GM23338 (cell line): Measurements from ENCODE around the gene SOS1. TPM values are rescaled to one million over a fixed set of nuclear protein-coding genes. Genes with fewer than 3 reads are reported as not detected.
A peak's percentile ranks its signal among the peaks of the same experiment; 100 is the strongest.

Experiments used
- ATAC-seq: fragments of 200-7000 bp; cut with Tn5 transposase; 3 replicates; pipeline ENCODE4 v1.9.1; 2020
- DNase-seq: peaks from one replicate; pipeline ENCODE4 v3.0.0-alpha.2; 2015; ENCODE audit warnings: low spot score
- H2AFZ ChIP-seq: fragments of 200-600 bp; sonication (generic); 2 replicates; pipeline ENCODE4 v1.8.0; 2016; ENCODE audit warnings: antibody characterized with exemption, mild to moderate bottlenecking, moderate library complexity
- H3F3A ChIP-seq: fragments of 200-600 bp; sonication (generic); replicated peaks from 2 replicates; pipeline ENCODE4 v1.8.0; 2017; ENCODE audit warnings: antibody characterized with exemption, mixed run types, low read depth
- H3K27ac ChIP-seq: fragments of 200-600 bp; sonication (generic); 2 replicates; pipeline ENCODE4 v1.6.1; 2016; ENCODE audit warnings: low read depth
- H3K27me3 ChIP-seq: fragments of 200-600 bp; sonication (generic); 2 replicates; pipeline ENCODE4 v1.8.0; 2016; ENCODE audit warnings: mild to moderate bottlenecking, mixed run types, moderate library complexity; ENCODE audit not compliant: insufficient read depth
- H3K36me3 ChIP-seq: fragments of 200-600 bp; sonication (generic); 2 replicates; pipeline ENCODE4 v1.8.0; 2016; ENCODE audit warnings: mild to moderate bottlenecking; ENCODE audit not compliant: insufficient read depth
- H3K4me1 ChIP-seq: fragments of 200-600 bp; sonication (generic); 2 replicates; pipeline ENCODE4 v1.8.0; 2016; ENCODE audit warnings: mild to moderate bottlenecking, moderate library complexity; ENCODE audit not compliant: insufficient read depth
- H3K4me2 ChIP-seq: fragments of 200-600 bp; sonication (generic); 2 replicates; pipeline ENCODE4 v1.7.1; 2017; ENCODE audit warnings: mixed run types
- H3K4me3 ChIP-seq: fragments of 200-600 bp; sonication (generic); 2 replicates; pipeline ENCODE4 v1.6.1; 2016; ENCODE audit warnings: mixed run types
- H3K79me2 ChIP-seq: fragments of 200-600 bp; sonication (generic); replicated peaks from 2 replicates; pipeline ENCODE4 v1.8.0; 2017; ENCODE audit warnings: mild to moderate bottlenecking; ENCODE audit not compliant: insufficient read depth
- H3K9me2 ChIP-seq: fragments of 200-600 bp; sonication (generic); 2 replicates; pipeline ENCODE4 v1.8.0; 2017; ENCODE audit not compliant: insufficient read depth
- H4K20me1 ChIP-seq: fragments of 200-600 bp; sonication (generic); replicated peaks from 2 replicates; pipeline ENCODE4 v1.8.0; 2017; ENCODE audit warnings: mild to moderate bottlenecking; ENCODE audit not compliant: insufficient read depth
- H3K27ac Mint-ChIP-seq: 2 replicates; pipeline ENCODE4 v1.8.0; 2020; ENCODE audit warnings: inconsistent platforms, mild to moderate bottlenecking, moderate library complexity, mixed read lengths
- H3K27me3 Mint-ChIP-seq: 3 replicates; pipeline ENCODE4 v1.8.0; 2022; ENCODE audit warnings: low read depth, mild to moderate bottlenecking, moderate library complexity, mixed read lengths, inconsistent platforms; ENCODE audit not compliant: insufficient read depth, poor library complexity
- H3K36me3 Mint-ChIP-seq: 3 replicates; pipeline ENCODE4 v1.8.0; 2021; ENCODE audit warnings: low read depth, mild to moderate bottlenecking, inconsistent platforms, moderate library complexity, mixed read lengths
- H3K4me1 Mint-ChIP-seq: 3 replicates; pipeline ENCODE4 v1.8.0; 2020; ENCODE audit warnings: mild to moderate bottlenecking, inconsistent platforms, mixed read lengths
- H3K4me3 Mint-ChIP-seq: 3 replicates; pipeline ENCODE4 v1.8.0; 2021; ENCODE audit warnings: moderate library complexity, mild to moderate bottlenecking, inconsistent platforms, mixed read lengths
- H3K9me3 Mint-ChIP-seq: 3 replicates; pipeline ENCODE4 v1.8.0; 2020; ENCODE audit warnings: moderate library complexity, mild to moderate bottlenecking, inconsistent platforms, mixed read lengths
- JUNB ChIP-seq: IDR thresholded peaks from one replicate; pipeline ENCODE4 v1.6.1; 2016; ENCODE audit warnings: antibody characterized with exemption; ENCODE audit not compliant: unreplicated experiment
- NANOG ChIP-seq: IDR thresholded peaks from 2 replicates; pipeline ENCODE4 v1.6.1; 2016; ENCODE audit warnings: antibody characterized with exemption, borderline replicate concordance
- POLR2AphosphoS5 ChIP-seq: IDR thresholded peaks from 2 replicates; pipeline ENCODE4 v1.6.1; 2016; ENCODE audit warnings: antibody characterized with exemption, low read depth
- STAT1 ChIP-seq: IDR thresholded peaks from one replicate; pipeline ENCODE4 v1.6.1; 2016; ENCODE audit warnings: antibody characterized with exemption; ENCODE audit not compliant: unreplicated experiment
- ZNF114 ChIP-seq: fragments of 250-450 bp; sonication (Bioruptor Pico); IDR thresholded peaks from 2 replicates; pipeline ENCODE4 v1.5.0; 2020; ENCODE audit warnings: mild to moderate bottlenecking, moderate library complexity
- polyA plus RNA-seq: library from polyadenylated mRNA; unstranded; fragments of >200 nt; fragmentation: Nextera tagmentation; extraction: Ambion mirVana; gene quantifications from 2 replicates; pipeline ENCODE4 v1.2.1, GENCODE V29; 2016
- total RNA-seq: library from RNA; depleted of rRNA; stranded (reverse); fragments of >200 nt; shearing (Covaris generic); gene quantifications from 2 replicates; pipeline ENCODE4 v1.2.3, GENCODE V29; 2014
- TF ChIP-seq, protein P1 (sequence below): IDR thresholded peaks from one replicate; pipeline ENCODE4 v1.6.1; 2018; ENCODE audit warnings: antibody characterized with exemption; ENCODE audit not compliant: unreplicated experiment
- TF ChIP-seq, protein P2 (sequence below), 2 experiments: fragments of 200-600 bp in 1 of 2; sonication (generic) in 1 of 2; conservative IDR thresholded peaks; 2 replicates each; pipeline versions ENCODE4 v1.5.1 to v1.6.1; 2016 to 2017; ENCODE audit warnings: antibody characterized with exemption in 2 of 2, low read depth in 2 of 2, mild to moderate bottlenecking in 2 of 2, moderate library complexity in 1 of 2
- TF ChIP-seq, protein P3 (sequence below): fragments of 250-450 bp; sonication (Bioruptor Pico); IDR thresholded peaks from 2 replicates; pipeline ENCODE4 v1.5.0; 2020; ENCODE audit warnings: mild to moderate bottlenecking, moderate library complexity
- TF ChIP-seq, protein P4 (sequence below): IDR thresholded peaks from 2 replicates; pipeline ENCODE4 v1.6.1; 2016; ENCODE audit warnings: antibody characterized with exemption

SOS1 gene
- total and polyA plus RNA-seq, 2 experiments from 2014 or later, result 13.4 to 21.9 TPM

DNA sequence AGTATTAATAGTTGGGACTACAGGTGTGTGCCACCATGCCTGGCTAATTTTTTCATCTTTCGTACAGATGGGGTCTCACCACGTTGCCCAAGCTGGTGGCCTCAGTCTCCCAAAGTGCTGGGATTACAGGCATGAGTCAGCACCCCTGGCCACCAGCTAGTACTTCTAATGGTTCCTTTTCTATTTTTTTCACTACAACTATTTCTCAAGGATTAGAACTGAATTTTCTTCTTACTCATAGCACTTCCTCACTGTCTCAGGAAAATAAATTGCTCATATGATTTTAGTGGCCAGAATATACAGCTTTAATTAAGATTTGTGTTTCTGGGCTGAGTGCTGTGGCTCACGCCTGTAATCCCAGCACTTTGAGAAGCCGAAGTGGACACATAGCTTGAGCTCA is 43.2 kb upstream of the SOS1 start (continued):
- TF ChIP-seq POLR2AphosphoS5, result no peak
- TF ChIP-seq, protein P1, sequence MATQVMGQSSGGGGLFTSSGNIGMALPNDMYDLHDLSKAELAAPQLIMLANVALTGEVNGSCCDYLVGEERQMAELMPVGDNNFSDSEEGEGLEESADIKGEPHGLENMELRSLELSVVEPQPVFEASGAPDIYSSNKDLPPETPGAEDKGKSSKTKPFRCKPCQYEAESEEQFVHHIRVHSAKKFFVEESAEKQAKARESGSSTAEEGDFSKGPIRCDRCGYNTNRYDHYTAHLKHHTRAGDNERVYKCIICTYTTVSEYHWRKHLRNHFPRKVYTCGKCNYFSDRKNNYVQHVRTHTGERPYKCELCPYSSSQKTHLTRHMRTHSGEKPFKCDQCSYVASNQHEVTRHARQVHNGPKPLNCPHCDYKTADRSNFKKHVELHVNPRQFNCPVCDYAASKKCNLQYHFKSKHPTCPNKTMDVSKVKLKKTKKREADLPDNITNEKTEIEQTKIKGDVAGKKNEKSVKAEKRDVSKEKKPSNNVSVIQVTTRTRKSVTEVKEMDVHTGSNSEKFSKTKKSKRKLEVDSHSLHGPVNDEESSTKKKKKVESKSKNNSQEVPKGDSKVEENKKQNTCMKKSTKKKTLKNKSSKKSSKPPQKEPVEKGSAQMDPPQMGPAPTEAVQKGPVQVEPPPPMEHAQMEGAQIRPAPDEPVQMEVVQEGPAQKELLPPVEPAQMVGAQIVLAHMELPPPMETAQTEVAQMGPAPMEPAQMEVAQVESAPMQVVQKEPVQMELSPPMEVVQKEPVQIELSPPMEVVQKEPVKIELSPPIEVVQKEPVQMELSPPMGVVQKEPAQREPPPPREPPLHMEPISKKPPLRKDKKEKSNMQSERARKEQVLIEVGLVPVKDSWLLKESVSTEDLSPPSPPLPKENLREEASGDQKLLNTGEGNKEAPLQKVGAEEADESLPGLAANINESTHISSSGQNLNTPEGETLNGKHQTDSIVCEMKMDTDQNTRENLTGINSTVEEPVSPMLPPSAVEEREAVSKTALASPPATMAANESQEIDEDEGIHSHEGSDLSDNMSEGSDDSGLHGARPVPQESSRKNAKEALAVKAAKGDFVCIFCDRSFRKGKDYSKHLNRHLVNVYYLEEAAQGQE, result no peak
- TF ChIP-seq, protein P2, sequence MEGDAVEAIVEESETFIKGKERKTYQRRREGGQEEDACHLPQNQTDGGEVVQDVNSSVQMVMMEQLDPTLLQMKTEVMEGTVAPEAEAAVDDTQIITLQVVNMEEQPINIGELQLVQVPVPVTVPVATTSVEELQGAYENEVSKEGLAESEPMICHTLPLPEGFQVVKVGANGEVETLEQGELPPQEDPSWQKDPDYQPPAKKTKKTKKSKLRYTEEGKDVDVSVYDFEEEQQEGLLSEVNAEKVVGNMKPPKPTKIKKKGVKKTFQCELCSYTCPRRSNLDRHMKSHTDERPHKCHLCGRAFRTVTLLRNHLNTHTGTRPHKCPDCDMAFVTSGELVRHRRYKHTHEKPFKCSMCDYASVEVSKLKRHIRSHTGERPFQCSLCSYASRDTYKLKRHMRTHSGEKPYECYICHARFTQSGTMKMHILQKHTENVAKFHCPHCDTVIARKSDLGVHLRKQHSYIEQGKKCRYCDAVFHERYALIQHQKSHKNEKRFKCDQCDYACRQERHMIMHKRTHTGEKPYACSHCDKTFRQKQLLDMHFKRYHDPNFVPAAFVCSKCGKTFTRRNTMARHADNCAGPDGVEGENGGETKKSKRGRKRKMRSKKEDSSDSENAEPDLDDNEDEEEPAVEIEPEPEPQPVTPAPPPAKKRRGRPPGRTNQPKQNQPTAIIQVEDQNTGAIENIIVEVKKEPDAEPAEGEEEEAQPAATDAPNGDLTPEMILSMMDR (conservative IDR thresholded peaks at IDR 0.05; ENCODE audit: low read depth in 2 of 2), result no peak

DNA sequence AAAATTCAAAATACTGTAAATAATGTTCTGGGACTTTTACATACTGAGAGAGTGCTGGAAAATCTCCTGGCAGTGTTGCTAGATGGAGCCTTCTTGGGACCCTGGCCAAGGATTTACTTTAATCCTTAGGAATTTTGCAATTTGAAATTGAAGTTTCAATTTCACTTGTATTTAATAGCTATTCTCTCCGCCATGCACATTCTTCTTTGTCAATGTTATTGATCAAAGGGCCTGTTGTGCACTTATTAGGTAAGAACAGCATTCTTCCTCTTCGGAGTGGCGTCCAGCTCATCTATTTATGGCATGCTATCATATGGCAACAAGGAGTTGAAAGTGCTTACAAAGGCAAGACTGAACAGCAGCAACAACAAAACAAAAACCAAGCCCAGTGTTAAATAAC is 40.1 kb upstream of the SOS1 start:
- H2AFZ ChIP-seq, result peak overlapping the region; percentile 58
- H3K79me2 ChIP-seq, result no peaks in the 10 kb centered on the region
- no peaks in the 10 kb centered on the region for H3K36me3 ChIP-seq
- H3K27me3 ChIP-seq, result no peaks in the 10 kb centered on the region
- peaks cover 3% of the 10 kb centered on the region; the same call in 1 of the 3 replicates for H3K4me1 Mint-ChIP-seq
- ATAC-seq (no peak), DNase-seq (no peak)
- no peaks in the 10 kb centered on the region for H3K9me2 ChIP-seq
- H3K27ac Mint-ChIP-seq, result no peak overlapping the region
- H3K27ac ChIP-seq, result no peak overlapping the region
- no peak overlapping the region for H3K4me2 ChIP-seq
- no peaks in the 10 kb centered on the region for H3K36me3 Mint-ChIP-seq
- H3K4me3 ChIP-seq, result no peak overlapping the region
- no peaks in the 10 kb centered on the region for H3K4me1 ChIP-seq
- H3K27me3 Mint-ChIP-seq, result peaks cover 2% of the 10 kb centered on the region
- H3F3A ChIP-seq, result no peaks in the 10 kb centered on the region
- H3K4me3 Mint-ChIP-seq, result no peak overlapping the region
- TF ChIP-seq JUNB (no peak), STAT1 (no peak), NANOG (no peak), ZNF114 (CRISPR knock-in tag) (no peak)
- TF ChIP-seq, protein P3, sequence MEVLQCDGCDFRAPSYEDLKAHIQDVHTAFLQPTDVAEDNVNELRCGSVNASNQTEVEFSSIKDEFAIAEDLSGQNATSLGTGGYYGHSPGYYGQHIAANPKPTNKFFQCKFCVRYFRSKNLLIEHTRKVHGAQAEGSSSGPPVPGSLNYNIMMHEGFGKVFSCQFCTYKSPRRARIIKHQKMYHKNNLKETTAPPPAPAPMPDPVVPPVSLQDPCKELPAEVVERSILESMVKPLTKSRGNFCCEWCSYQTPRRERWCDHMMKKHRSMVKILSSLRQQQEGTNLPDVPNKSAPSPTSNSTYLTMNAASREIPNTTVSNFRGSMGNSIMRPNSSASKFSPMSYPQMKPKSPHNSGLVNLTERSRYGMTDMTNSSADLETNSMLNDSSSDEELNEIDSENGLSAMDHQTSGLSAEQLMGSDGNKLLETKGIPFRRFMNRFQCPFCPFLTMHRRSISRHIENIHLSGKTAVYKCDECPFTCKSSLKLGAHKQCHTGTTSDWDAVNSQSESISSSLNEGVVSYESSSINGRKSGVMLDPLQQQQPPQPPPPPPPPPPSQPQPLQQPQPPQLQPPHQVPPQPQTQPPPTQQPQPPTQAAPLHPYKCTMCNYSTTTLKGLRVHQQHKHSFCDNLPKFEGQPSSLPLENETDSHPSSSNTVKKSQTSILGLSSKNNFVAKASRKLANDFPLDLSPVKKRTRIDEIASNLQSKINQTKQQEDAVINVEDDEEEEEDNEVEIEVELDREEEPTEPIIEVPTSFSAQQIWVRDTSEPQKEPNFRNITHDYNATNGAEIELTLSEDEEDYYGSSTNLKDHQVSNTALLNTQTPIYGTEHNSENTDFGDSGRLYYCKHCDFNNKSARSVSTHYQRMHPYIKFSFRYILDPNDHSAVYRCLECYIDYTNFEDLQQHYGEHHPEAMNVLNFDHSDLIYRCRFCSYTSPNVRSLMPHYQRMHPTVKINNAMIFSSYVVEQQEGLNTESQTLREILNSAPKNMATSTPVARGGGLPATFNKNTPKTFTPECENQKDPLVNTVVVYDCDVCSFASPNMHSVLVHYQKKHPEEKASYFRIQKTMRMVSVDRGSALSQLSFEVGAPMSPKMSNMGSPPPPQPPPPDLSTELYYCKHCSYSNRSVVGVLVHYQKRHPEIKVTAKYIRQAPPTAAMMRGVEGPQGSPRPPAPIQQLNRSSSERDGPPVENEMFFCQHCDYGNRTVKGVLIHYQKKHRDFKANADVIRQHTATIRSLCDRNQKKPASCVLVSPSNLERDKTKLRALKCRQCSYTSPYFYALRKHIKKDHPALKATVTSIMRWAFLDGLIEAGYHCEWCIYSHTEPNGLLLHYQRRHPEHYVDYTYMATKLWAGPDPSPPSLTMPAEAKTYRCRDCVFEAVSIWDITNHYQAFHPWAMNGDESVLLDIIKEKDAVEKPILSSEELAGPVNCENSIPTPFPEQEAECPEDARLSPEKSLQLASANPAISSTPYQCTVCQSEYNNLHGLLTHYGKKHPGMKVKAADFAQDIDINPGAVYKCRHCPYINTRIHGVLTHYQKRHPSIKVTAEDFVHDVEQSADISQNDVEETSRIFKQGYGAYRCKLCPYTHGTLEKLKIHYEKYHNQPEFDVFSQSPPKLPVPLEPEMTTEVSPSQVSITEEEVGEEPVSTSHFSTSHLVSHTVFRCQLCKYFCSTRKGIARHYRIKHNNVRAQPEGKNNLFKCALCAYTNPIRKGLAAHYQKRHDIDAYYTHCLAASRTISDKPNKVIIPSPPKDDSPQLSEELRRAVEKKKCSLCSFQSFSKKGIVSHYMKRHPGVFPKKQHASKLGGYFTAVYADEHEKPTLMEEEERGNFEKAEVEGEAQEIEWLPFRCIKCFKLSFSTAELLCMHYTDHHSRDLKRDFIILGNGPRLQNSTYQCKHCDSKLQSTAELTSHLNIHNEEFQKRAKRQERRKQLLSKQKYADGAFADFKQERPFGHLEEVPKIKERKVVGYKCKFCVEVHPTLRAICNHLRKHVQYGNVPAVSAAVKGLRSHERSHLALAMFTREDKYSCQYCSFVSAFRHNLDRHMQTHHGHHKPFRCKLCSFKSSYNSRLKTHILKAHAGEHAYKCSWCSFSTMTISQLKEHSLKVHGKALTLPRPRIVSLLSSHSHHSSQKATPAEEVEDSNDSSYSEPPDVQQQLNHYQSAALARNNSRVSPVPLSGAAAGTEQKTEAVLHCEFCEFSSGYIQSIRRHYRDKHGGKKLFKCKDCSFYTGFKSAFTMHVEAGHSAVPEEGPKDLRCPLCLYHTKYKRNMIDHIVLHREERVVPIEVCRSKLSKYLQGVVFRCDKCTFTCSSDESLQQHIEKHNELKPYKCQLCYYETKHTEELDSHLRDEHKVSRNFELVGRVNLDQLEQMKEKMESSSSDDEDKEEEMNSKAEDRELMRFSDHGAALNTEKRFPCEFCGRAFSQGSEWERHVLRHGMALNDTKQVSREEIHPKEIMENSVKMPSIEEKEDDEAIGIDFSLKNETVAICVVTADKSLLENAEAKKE (CRISPR knock-in tag), result no peak
- TF ChIP-seq, protein P1, result no peak
- TF ChIP-seq, protein P4, sequence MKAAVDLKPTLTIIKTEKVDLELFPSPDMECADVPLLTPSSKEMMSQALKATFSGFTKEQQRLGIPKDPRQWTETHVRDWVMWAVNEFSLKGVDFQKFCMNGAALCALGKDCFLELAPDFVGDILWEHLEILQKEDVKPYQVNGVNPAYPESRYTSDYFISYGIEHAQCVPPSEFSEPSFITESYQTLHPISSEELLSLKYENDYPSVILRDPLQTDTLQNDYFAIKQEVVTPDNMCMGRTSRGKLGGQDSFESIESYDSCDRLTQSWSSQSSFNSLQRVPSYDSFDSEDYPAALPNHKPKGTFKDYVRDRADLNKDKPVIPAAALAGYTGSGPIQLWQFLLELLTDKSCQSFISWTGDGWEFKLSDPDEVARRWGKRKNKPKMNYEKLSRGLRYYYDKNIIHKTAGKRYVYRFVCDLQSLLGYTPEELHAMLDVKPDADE, result no peak
- H4K20me1 ChIP-seq, result no peaks in the 10 kb centered on the region
- no peaks in the 10 kb centered on the region for H3K9me3 Mint-ChIP-seq
